Effector CD8-positive, alpha-beta T cell (primary cell): ENCODE measurements around the gene GOLGB1.
"Not testable (repeated sequence)": the region's sequence is repeated elsewhere in the genome, so short reads cannot be mapped to it uniquely, and the experiment has no call there.

Experiments
- DNase-seq: peaks from one replicate; lab custom pipeline; 2025; lab: John Stamatoyannopoulos, UW
- total RNA-seq, 4 experiments: gene quantifications; one replicate each; lab custom pipeline; 2026; lab: John Stamatoyannopoulos, UW

Gene GOLGB1
- total RNA-seq: 200 to 410 (median 325) reads per million in 4 experiments

- DNase-seq: peak; percentile 94
Observed at GRCh38 chr3:121749276-121750086, at the start of gene GOLGB1. TSS of gene GOLGB1 (minus strand) at chr3:121749741. CDS start at chr3:121730971, 18,770 bp downstream.

- no peak for DNase-seq
Observed at GRCh38 chr3:121796970-121797369, 47.4 kb upstream of the GOLGB1 start.

- DNase-seq: no peak
Observed at GRCh38 chr3:121794264-121794983, 44.9 kb upstream of the GOLGB1 start.

- no peak for DNase-seq
Observed at GRCh38 chr3:121793078-121793477, 43.5 kb upstream of the GOLGB1 start.

- DNase-seq: no peak
Observed at GRCh38 chr3:121786485-121786884, 36.9 kb upstream of the GOLGB1 start.

GRCh38 chr3:121782784-121783183 lies 33.2 kb upstream of the GOLGB1 start:
- DNase-seq: not testable (repeated sequence)

GRCh38 chr3:121781611-121782010 lies 32.1 kb upstream of the GOLGB1 start:
- no peak for DNase-seq

GRCh38 chr3:121775095-121775494 lies 25.6 kb upstream of the GOLGB1 start:
- DNase-seq: not testable (repeated sequence)

GRCh38 chr3:121769246-121769645 lies 19.7 kb upstream of the GOLGB1 start:
- DNase-seq: no peak

- no peak for DNase-seq
Observed at GRCh38 chr3:121768452-121768851, 18.9 kb upstream of the GOLGB1 start.

- DNase-seq: no peak
Observed at GRCh38 chr3:121759541-121760202, 10.1 kb upstream of the GOLGB1 start.

GRCh38 chr3:121758727-121759450 lies 9.3 kb upstream of the GOLGB1 start:
- no peak for DNase-seq

GRCh38 chr3:121757812-121758545 lies 8.4 kb upstream of the GOLGB1 start:
- DNase-seq: no peak

- no peak for DNase-seq
Observed at GRCh38 chr3:121757087-121757811, 7.7 kb upstream of the GOLGB1 start.

- no peak for DNase-seq
Observed at GRCh38 chr3:121752772-121753171, 3.2 kb upstream of the GOLGB1 start.

GRCh38 chr3:121752261-121752660 lies 2.7 kb upstream of the GOLGB1 start:
- no peak for DNase-seq

GRCh38 chr3:121750087-121750415 lies 510 bp upstream of the GOLGB1 start:
- DNase-seq: no peak

- DNase-seq: no peak
Observed at GRCh38 chr3:121748680-121749275, 763 bp downstream of the GOLGB1 start.

- DNase-seq: no peak
Observed at GRCh38 chr3:121747976-121748375, 1.6 kb downstream of the GOLGB1 start.

- DNase-seq: not testable (repeated sequence)
Observed at GRCh38 chr3:121743106-121743505, 6.4 kb downstream of the GOLGB1 start.
